ENCODE measurements around the gene FRMPD1. TPM values are rescaled to one million over a fixed set of nuclear protein-coding genes. Genes with fewer than 3 reads are reported as not detected.
A peak's percentile ranks its signal among the peaks of the same experiment; 100 is the strongest.

Gene FRMPD1
- total RNA-seq, 2 donors from 2014 or later: 0.66 to 0.78 TPM

DNA sequence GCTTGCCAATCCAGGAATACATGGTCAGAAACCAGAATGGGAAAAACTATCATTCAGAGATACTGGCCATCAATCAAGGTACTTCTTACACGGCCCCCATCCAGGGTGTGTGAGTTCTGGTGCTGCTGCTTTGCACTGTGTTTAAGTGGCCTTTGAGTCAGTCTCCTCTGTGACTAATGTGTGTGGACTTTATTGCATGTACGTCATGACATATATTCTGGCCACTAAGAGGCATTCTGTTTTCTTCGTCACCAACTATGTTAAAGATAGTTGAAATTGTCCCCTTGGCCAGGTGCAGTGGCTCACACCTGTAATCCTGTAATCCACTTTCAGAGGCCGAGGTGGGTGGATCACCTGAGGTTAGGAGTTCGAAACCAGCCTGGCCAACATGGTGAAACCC lies 125.6 kb downstream of the FRMPD1 start:
- no peaks in the 10 kb centered on the region for H3K9me3 ChIP-seq
- no peaks in the 10 kb centered on the region for H3K27me3 ChIP-seq
- intact Hi-C loops (cut with DNase I): no loop called here
- H3K27ac ChIP-seq: no peak overlapping the region
- TF ChIP-seq CTCF (IDR thresholded peaks at IDR 0.05): no peak
- no peak for TF ChIP-seq POLR2A (IDR thresholded peaks at IDR 0.05)
- H3K36me3 ChIP-seq (replicated peaks in 1 of 2; ENCODE audit: insufficient read depth in 1 of 2, low read depth in 2 of 2): peaks cover 0 to 15% of the 10 kb centered on the region in 2 donors
- DNase-seq (no peak), ATAC-seq (no peak)
- no peaks in the 10 kb centered on the region for H3K4me1 ChIP-seq
- no peak overlapping the region for H3K4me3 ChIP-seq
- WGBS, 2 donors: 79 to 87% methylated on average over 5 of the region's 5 CpGs

DNA sequence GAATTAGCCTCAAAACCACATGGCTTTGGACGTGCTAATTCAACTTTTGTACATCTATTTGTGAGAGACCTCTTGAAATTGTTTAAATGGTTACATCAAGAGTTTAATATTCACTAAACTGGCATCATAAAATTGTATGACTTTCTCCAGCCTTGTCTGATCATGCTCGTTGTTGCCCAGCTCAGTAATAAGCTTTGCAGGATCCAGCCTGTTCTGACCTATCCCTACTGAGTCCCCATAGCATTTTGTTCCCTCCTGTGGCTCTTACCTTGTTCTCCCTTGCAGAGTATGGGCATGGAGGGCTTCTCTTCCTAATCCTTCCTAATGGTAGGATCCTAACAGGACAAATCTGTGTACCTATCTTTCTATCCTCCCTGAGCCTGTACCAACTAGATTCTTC lies 127.8 kb downstream of the FRMPD1 start:
- WGBS, 2 donors: 72 to 81% methylated on average over 2 of the region's 2 CpGs
- Histone ChIP-seq H3K27me3 (no peaks in the 10 kb centered on the region), H3K36me3 (replicated peaks in 1 of 2; ENCODE audit: insufficient read depth in 1 of 2, low read depth in 2 of 2) (peaks cover 4 to 18% of the 10 kb centered on the region in 2 donors), H3K4me3 (no peak overlapping the region), H3K4me1 (peaks cover 15% of the 10 kb centered on the region), H3K9me3 (no peaks in the 10 kb centered on the region), H3K27ac (no peak overlapping the region)
- ATAC-seq (no peak), DNase-seq (no peak)
- intact Hi-C loops (cut with DNase I): no loop called here
- TF ChIP-seq POLR2A (IDR thresholded peaks at IDR 0.05): no peak
- TF ChIP-seq CTCF (IDR thresholded peaks at IDR 0.05): no peak

- peaks cover 4 to 10% of the 10 kb centered on the region in 2 donors for H3K36me3 ChIP-seq (replicated peaks in 1 of 2; ENCODE audit: insufficient read depth in 1 of 2, low read depth in 2 of 2)
- ATAC-seq: no peak
- H3K27me3 ChIP-seq: no peaks in the 10 kb centered on the region
- H3K27ac ChIP-seq: peak overlapping the region in 3 of 4 donors; percentile 5 to 78 (median 76)
- no peaks in the 10 kb centered on the region for H3K9me3 ChIP-seq
- intact Hi-C loops (cut with DNase I): no loop called here
- H3K4me3 ChIP-seq: peak overlapping the region; percentile 69 to 85
- TF ChIP-seq CTCF (IDR thresholded peaks at IDR 0.05) (no peak), POLR2A (IDR thresholded peaks at IDR 0.05) (no peak)
- 2% methylated on average over 6 of the region's 6 CpGs for WGBS, 2 donors
- no peak for DNase-seq
- H3K4me1 ChIP-seq: peaks cover 26% of the 10 kb centered on the region
These were observed 133.5 kb downstream of the FRMPD1 start for GRCh38 chr9:37784291-37784615.

GRCh38 chr9:37784616-37785483 lies 134.1 kb downstream of the FRMPD1 start, which contains the start of gene EXOSC3:
Gene EXOSC3, minus strand, starts transcription at chr9:37785064. Its CDS starts 20 bp downstream, at chr9:37785044.
- intact Hi-C loops (cut with DNase I): no loop called here
- H3K27ac ChIP-seq: peak within 1 kb of the TSS; percentile 5 to 78 (median 42)

More at GRCh38 chr9:37784616-37785483, 134.1 kb downstream of the FRMPD1 start, which contains the start of gene EXOSC3:
- 0 to 2% methylated on average over 12 to 73 of the region's 73 CpGs for WGBS, 2 donors
- Histone ChIP-seq H3K4me1 (peaks cover 26% of the 10 kb centered on the region), H3K27me3 (no peaks in the 10 kb centered on the region), H3K9me3 (no peaks in the 10 kb centered on the region), H3K36me3 (replicated peaks in 1 of 2; ENCODE audit: insufficient read depth in 1 of 2, low read depth in 2 of 2) (peaks cover 4 to 10% of the 10 kb centered on the region in 2 donors), H3K4me3 (peak within 1 kb of the TSS; percentile 69 to 85)
- ATAC-seq (peak; percentile 95), DNase-seq (peak; percentile 85 to 90 (median 88))
- peak; percentile 34 to 84 (median 84) for TF ChIP-seq POLR2A (IDR thresholded peaks at IDR 0.05)
- TF ChIP-seq CTCF (IDR thresholded peaks at IDR 0.05): peak in 4 of 7 experiments; percentile 9 to 38 (median 32)
